Middle frontal gyrus (tissue), 1 donor: Measurements from ENCODE around the gene CYFIP1.

Source experiments
- DNase-seq: peaks from one replicate; pipeline ENCODE4 v3.0.0-alpha.2; 2015; ENCODE audit warnings: low spot score; ENCODE audit errors: extremely low spot score

The CYFIP1 gene

GRCh38 chr15:22890296-22890695 is 89.9 kb downstream of the CYFIP1 start:
- no peak for DNase-seq

- no peak for DNase-seq
These were observed 90.9 kb downstream of the CYFIP1 start for GRCh38 chr15:22889146-22889818.

- DNase-seq = peak; percentile 29
These were observed 91.9 kb downstream of the CYFIP1 start for GRCh38 chr15:22888120-22888859.

DNA sequence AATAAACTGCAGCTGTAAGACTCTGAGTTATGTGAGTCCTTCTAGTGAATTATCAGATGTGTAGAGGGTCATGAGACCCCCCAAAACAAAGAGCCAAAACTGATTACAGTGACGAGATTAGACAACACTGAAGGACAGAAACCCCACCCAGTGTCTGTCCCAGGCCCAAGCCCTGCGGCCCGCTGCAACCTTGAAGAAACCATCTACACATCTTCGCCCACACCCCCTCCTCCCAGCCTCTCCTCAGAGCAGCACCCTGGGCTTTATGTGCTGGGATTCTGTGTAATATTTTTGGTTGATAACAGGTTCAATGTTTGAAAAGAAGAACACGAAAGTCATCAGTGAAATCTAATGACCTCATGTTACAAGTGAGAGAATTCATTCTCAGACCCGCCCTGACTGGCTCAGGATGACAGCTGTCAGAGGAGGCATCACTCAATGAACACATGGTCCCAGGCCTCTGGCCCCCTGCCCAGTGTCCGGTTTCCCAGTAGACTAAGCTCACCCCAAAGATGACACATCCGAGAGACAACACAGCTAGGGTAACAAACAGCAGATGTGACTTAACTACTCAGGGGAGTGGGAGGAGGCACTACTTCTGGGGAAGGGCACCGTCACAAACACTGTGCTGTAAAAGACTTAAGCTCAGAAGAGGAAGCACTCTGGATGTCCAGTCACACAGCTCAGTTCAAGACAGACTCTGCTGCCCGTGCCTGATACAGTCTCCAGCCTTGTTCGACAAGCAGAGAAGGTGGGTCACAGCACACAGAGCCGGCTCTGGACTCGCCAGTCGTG is 92.8 kb downstream of the CYFIP1 start:
- no peak for DNase-seq

DNA sequence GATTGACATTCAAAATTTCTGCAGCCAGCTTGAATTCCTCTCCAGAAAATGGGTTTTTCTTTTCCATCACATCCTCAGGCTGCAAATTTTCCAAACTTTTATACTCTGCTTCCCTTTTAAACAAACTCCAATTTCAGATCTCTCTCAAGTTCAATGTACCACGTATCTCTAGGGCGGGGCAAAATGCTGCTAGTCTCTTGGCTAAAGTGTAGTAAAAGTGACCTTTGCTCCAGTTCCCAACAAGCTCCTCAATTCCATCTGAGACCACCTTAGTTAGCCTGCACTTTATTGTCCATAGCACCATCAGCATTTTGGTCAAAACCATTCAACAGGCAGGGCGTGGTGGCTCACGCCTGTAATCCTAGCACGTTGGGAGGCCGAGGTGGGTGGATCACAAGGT is 95.0 kb downstream of the CYFIP1 start:
- no peak for DNase-seq

- no peak for DNase-seq
These were observed 95.8 kb downstream of the CYFIP1 start for GRCh38 chr15:22884344-22884743.

DNA sequence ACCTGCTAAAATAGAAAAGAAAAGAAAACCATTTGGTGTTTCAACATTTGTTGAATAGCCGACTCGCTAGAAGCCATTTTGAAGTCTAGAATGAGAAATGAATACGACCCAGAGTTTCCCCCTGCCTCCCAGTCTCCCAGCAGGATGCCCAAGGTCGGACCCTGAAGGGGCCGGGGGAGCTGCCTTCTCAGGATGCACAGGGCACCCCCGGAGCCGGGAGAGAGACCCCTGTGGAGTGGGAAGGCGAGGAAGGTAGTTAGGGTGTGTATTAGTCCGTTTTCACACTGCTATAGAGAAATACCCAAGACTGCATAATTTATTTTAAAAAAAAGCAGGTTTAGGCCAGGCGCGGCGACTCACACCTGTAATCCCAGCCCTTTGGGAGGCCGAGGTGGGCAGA is 97.0 kb downstream of the CYFIP1 start:
- no peak for DNase-seq

- DNase-seq = no peak
These were observed 98.3 kb downstream of the CYFIP1 start for GRCh38 chr15:22881739-22882440.

DNA sequence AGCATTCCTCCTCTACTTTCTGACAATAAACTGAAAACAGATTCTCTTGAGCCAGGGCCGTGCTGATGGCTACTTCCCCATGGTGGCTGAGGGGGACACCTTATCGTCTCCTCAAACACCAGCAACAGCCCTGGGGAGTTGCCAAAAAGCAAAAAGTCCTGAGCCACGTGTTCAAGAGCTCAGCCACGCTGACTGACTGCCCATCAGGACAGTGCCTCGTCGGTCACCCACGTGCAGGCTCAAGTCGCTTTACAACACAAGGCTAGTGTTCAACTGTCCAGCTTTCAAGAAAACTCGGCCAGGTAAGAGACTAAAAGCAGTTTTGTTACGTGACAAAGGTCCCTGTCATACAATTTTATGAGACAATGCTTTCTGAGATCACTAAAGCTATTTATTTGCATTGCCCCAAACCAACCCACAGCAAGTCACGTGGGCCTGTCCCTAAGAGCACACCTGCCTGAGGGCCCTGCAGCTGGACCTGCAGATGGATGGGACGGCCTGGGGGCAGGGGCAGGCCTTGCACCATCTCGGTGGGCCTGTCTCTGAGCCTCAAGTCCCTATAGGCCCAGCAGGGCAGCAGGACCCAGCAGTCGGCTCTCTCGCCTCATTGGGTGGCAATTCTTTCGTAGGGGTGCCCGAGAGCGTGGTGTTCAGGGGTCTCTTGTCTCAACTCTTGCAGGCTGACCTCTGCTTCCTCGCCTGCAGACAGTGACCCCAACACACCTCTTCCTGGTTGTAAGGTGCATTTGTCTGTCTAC is 99.0 kb downstream of the CYFIP1 start:
- no peak for DNase-seq

DNA sequence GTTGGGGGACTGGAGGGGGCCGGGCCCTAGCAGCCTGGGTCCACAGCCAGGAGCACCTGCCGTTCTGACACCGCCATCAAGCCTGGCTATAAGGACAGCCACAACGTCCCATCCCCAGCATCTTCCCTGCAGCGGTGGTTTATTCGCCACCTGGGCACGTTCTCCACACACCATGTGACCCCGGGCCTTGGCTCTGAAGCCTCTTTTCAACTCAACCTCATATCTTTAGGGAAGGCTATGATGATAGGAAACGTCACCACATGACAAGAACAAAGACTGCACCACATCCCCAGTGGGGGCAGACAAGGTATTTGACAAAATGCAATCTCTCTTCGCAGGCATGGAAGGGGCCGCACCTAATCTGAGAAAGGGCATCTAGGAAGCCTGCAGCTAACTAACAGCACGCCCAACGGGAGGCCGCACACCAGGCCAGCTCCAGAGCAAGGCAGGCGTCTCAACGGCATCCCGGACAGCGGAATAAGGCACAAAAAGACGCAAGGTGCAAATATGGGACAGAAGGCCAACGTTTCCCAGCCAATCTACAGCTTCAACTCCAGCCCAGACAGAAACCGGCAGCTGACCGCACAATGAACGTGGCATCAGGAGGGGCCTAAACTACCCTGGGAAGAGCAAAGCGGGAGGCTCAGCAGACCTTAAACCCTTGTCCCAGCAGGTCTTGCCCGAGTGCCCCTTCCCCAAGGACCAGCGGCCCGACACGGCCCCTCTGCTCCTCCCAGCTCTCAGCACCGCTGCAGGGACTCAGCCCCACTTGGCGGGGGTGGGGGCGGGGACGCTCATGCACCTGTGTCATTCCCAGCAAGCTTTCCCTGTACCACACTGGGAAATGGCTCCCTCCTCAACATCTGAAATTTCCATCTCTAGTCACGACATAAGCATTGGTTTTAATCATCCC is 99.8 kb downstream of the CYFIP1 start:
- no peak for DNase-seq

- DNase-seq = no peak
These were observed 102.1 kb downstream of the CYFIP1 start for GRCh38 chr15:22878103-22878502.

DNA sequence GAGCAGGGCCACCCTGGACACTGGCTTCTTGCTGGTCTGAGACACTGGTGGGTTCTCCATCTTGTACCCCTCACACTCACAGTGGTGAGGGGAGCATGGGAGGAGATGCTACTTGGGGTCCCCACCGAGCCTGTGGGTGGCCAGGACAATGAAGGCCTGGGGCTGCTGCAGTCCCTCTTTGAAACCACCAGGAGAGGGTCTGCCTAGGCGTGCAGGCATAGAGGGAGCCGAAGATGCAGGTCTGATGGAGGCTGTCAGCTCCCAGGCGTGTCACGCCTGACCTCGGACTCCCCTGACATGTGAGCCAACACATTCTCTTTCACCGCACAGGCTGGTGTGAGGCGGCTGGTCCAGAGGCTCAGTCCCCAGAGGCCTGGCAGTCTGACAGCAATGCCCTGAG is 102.6 kb downstream of the CYFIP1 start:
- DNase-seq = no peak

- DNase-seq = no peak
These were observed 103.1 kb downstream of the CYFIP1 start for GRCh38 chr15:22877117-22877516.

- DNase-seq = no peak
These were observed 105.2 kb downstream of the CYFIP1 start for GRCh38 chr15:22874966-22875365.

- no peak for DNase-seq
These were observed 105.9 kb downstream of the CYFIP1 start for GRCh38 chr15:22874256-22874655.

DNA sequence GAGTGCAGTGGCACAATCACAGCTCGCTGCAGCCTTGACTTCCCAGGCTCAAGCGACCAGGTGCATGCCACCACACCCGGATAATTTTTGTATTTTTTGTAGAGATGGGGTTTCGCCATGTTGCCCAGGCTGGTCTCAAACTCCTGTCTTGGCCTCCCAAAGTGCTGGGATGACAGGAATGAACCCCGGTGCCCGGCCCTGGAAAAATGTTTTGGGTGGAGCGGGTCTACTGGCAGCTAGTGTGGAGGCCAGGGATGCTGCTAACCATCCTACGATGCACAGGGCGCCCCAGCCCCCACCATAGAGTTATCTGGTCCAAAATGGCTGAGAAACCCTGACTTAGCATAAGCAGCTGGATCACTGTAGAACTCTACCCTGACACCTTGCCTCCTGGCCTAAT is 106.3 kb downstream of the CYFIP1 start:
- no peak for DNase-seq

DNA sequence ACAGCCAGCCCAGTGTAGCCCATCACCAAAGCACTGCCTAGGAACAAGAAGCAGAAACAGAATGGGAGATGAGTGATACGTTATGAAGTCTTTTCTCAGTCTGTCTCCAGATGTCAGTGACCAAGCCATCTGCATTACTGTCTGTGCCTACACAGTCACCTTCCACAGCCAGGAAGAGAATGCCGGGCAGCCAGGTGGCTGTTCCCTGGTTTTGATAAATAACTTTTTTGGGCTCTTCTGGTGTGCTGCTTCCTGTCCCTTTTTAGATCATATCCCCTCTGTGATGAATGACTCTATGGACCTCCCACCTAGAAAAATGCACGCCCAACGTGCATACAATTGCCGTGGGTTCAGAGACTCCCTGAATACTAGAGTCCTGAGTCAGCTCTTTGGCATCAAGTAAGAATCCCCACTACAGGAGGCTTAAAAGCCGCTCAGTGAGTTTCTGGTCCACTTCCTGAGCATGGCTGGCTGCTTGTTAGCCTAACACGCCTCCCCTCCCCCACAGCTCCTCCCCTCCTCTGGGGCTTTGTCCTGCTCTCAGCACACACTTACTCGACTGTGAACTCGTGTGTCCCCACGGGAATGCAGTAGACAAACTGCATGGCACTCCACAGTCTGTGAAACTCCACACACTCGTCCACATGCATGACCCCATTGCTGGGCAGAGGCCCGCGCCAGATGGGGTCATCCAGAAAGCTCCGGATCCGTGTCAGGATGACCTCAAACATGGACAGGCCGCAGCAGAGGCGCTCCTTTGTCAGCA is 107.0 kb downstream of the CYFIP1 start:
- DNase-seq = no peak

GRCh38 chr15:22871481-22872086 is 108.6 kb downstream of the CYFIP1 start:
- no peak for DNase-seq

GRCh38 chr15:22870865-22871264 is 109.3 kb downstream of the CYFIP1 start:
- no peak for DNase-seq
